Osteocyte (in vitro differentiated cells): Measurements from ENCODE around the gene NFIA. TPM values are rescaled to one million over a fixed set of nuclear protein-coding genes. Genes with fewer than 3 reads are reported as not detected.

Experiments used
- DNase-seq: peaks from one replicate; pipeline ENCODE4 v3.0.0; 2021; ENCODE audit warnings: mixed read lengths; ENCODE audit not compliant: unreplicated experiment; ENCODE audit errors: extremely low spot score
- H3K27ac Mint-ChIP-seq: one replicate; pipeline ENCODE4 v1.8.0; 2021; ENCODE audit warnings: mild to moderate bottlenecking, mixed read lengths; ENCODE audit not compliant: unreplicated experiment
- H3K27me3 Mint-ChIP-seq: one replicate; pipeline ENCODE4 v1.8.0; 2021; ENCODE audit warnings: mixed read lengths; ENCODE audit not compliant: unreplicated experiment
- H3K36me3 Mint-ChIP-seq: one replicate; pipeline ENCODE4 v1.8.0; 2021; ENCODE audit warnings: mixed read lengths; ENCODE audit not compliant: unreplicated experiment
- H3K4me1 Mint-ChIP-seq: one replicate; pipeline ENCODE4 v1.8.0; 2021; ENCODE audit warnings: mixed read lengths; ENCODE audit not compliant: unreplicated experiment
- H3K4me3 Mint-ChIP-seq: one replicate; pipeline ENCODE4 v1.8.0; 2021; ENCODE audit warnings: mild to moderate bottlenecking, moderate library complexity, mixed read lengths; ENCODE audit not compliant: unreplicated experiment
- H3K9me3 Mint-ChIP-seq: one replicate; pipeline ENCODE4 v1.8.0; 2021; ENCODE audit warnings: mixed read lengths; ENCODE audit not compliant: unreplicated experiment
- total RNA-seq: library from RNA; stranded (reverse); gene quantifications from 2 replicates; pipeline ENCODE4 v1.2.1, GENCODE V29; 2021
- TF ChIP-seq, protein P1 (sequence below): fragments of 200-600 bp; sonication (generic); IDR thresholded peaks from 2 replicates; pipeline ENCODE4 v1.5.0; 2021; ENCODE audit warnings: antibody characterized with exemption, mild to moderate bottlenecking, moderate library complexity

The NFIA gene
- total RNA-seq, 1 donor from 2014 or later, result 46.7 TPM

- H3K4me1 Mint-ChIP-seq, result peaks cover 14% of the 10 kb centered on the region
- TF ChIP-seq, protein P1, sequence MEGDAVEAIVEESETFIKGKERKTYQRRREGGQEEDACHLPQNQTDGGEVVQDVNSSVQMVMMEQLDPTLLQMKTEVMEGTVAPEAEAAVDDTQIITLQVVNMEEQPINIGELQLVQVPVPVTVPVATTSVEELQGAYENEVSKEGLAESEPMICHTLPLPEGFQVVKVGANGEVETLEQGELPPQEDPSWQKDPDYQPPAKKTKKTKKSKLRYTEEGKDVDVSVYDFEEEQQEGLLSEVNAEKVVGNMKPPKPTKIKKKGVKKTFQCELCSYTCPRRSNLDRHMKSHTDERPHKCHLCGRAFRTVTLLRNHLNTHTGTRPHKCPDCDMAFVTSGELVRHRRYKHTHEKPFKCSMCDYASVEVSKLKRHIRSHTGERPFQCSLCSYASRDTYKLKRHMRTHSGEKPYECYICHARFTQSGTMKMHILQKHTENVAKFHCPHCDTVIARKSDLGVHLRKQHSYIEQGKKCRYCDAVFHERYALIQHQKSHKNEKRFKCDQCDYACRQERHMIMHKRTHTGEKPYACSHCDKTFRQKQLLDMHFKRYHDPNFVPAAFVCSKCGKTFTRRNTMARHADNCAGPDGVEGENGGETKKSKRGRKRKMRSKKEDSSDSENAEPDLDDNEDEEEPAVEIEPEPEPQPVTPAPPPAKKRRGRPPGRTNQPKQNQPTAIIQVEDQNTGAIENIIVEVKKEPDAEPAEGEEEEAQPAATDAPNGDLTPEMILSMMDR, result no peak
- H3K27ac Mint-ChIP-seq, result no peak overlapping the region
- no peak for DNase-seq
- no peaks in the 10 kb centered on the region for H3K9me3 Mint-ChIP-seq
- no peaks in the 10 kb centered on the region for H3K27me3 Mint-ChIP-seq
- H3K4me3 Mint-ChIP-seq, result no peak overlapping the region
- H3K36me3 Mint-ChIP-seq, result no peaks in the 10 kb centered on the region
These were observed 107.8 kb downstream of the NFIA start for GRCh38 chr1:61190153-61190552.

GRCh38 chr1:61190618-61191432 is 108.5 kb downstream of the NFIA start:
- no peaks in the 10 kb centered on the region for H3K9me3 Mint-ChIP-seq
- H3K27ac Mint-ChIP-seq, result no peak overlapping the region
- H3K36me3 Mint-ChIP-seq, result no peaks in the 10 kb centered on the region
- TF ChIP-seq, protein P1, result no peak
- no peak overlapping the region for H3K4me3 Mint-ChIP-seq
- DNase-seq, result no peak
- peaks cover 7% of the 10 kb centered on the region for H3K4me1 Mint-ChIP-seq
- H3K27me3 Mint-ChIP-seq, result no peaks in the 10 kb centered on the region

- no peaks in the 10 kb centered on the region for H3K36me3 Mint-ChIP-seq
- no peaks in the 10 kb centered on the region for H3K27me3 Mint-ChIP-seq
- no peak overlapping the region for H3K27ac Mint-ChIP-seq
- TF ChIP-seq, protein P1, result no peak
- peaks cover 7% of the 10 kb centered on the region for H3K4me1 Mint-ChIP-seq
- H3K9me3 Mint-ChIP-seq, result no peaks in the 10 kb centered on the region
- H3K4me3 Mint-ChIP-seq, result no peak overlapping the region
- DNase-seq, result no peak
These were observed 109.0 kb downstream of the NFIA start for GRCh38 chr1:61191433-61191720.

GRCh38 chr1:61192663-61193330 is 110.4 kb downstream of the NFIA start:
- peaks cover 7% of the 10 kb centered on the region for H3K4me1 Mint-ChIP-seq
- no peaks in the 10 kb centered on the region for H3K36me3 Mint-ChIP-seq
- no peak overlapping the region for H3K27ac Mint-ChIP-seq
- TF ChIP-seq, protein P1, result no peak
- H3K4me3 Mint-ChIP-seq, result no peak overlapping the region
- DNase-seq, result no peak
- H3K27me3 Mint-ChIP-seq, result no peaks in the 10 kb centered on the region
- no peaks in the 10 kb centered on the region for H3K9me3 Mint-ChIP-seq

GRCh38 chr1:61193808-61194207 is 111.4 kb downstream of the NFIA start:
- no peak for DNase-seq
- H3K4me1 Mint-ChIP-seq, result peaks cover 7% of the 10 kb centered on the region
- H3K36me3 Mint-ChIP-seq, result no peaks in the 10 kb centered on the region
- no peaks in the 10 kb centered on the region for H3K27me3 Mint-ChIP-seq
- no peak overlapping the region for H3K4me3 Mint-ChIP-seq
- no peak overlapping the region for H3K27ac Mint-ChIP-seq
- TF ChIP-seq, protein P1, result no peak
- H3K9me3 Mint-ChIP-seq, result no peaks in the 10 kb centered on the region
